OCI-LY1 (cell line): ENCODE data around the gene GABRG3.

Experiments
- EZH2 ChIP-seq: fragments of 200-600 bp; sonication (generic), shearing (Covaris generic); IDR thresholded peaks from 2 replicates; pipeline ENCODE4 v1.8.0; 2017; ENCODE audit warnings: borderline replicate concordance, mixed run types, mild to moderate bottlenecking, antibody characterized with exemption, low read length, moderate library complexity, mixed read lengths
- TF ChIP-seq, protein P1 (sequence below): fragments of 200-600 bp; sonication (generic), shearing (Covaris generic); IDR thresholded peaks from 2 replicates; pipeline ENCODE4 v1.5.1; 2017; ENCODE audit warnings: mild to moderate bottlenecking, antibody characterized with exemption, low read length, moderate library complexity, mixed read lengths

DNA sequence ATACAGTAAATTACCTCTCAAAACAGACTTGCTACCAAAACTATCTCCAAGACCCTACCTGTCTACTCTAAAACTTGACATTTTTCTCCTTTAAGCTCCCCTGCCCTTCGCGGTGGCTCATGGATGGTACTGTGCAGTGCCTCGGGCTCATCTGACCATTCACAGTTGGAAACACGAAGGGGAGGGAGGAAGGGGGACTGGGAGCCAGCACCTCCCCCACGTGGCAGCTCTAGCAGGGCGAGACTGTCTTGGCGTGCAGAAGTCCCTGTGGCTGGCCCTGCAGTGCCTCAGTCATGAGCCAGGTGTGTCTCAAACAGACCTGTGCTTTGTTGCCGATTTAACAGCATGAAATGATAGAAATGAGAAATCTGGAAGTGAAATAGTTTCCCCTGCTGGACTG lies 372.0 kb downstream of the GABRG3 start:
- TF ChIP-seq, protein P1, sequence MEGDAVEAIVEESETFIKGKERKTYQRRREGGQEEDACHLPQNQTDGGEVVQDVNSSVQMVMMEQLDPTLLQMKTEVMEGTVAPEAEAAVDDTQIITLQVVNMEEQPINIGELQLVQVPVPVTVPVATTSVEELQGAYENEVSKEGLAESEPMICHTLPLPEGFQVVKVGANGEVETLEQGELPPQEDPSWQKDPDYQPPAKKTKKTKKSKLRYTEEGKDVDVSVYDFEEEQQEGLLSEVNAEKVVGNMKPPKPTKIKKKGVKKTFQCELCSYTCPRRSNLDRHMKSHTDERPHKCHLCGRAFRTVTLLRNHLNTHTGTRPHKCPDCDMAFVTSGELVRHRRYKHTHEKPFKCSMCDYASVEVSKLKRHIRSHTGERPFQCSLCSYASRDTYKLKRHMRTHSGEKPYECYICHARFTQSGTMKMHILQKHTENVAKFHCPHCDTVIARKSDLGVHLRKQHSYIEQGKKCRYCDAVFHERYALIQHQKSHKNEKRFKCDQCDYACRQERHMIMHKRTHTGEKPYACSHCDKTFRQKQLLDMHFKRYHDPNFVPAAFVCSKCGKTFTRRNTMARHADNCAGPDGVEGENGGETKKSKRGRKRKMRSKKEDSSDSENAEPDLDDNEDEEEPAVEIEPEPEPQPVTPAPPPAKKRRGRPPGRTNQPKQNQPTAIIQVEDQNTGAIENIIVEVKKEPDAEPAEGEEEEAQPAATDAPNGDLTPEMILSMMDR: no peak
- no peak for TF ChIP-seq EZH2
